GM19023 (cell line): ENCODE results near the gene ACTL7A.
"Not testable (repeated sequence)": the region's sequence is repeated elsewhere in the genome, so short reads cannot be mapped to it uniquely, and the experiment has no call there.

Source experiments
- ATAC-seq: cut with Tn5 transposase; IDR thresholded peaks from one replicate; pipeline ENCODE4 v1.9.1; 2021; ENCODE audit warnings: mild to moderate bottlenecking, moderate library complexity; ENCODE audit not compliant: unreplicated experiment

ACTL7A gene

DNA sequence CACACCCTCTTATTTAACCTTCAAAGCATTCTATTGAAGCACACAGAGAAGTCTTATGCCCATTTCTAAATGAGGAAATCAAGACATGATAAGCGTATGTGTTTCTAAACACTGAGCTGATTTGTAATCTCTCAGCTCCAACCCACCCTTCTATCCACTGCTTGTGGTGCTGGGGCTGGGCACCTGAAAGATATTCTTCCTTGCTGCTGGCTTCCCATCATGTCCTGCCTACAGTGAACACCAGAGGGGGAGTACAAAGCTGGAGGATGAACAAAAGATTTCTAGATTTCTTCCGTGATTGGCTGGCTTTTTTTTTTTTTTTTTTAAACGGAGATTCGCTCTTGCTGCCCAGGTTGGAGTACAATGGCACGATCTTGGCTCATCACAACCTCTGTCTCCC, 14.4 kb downstream of the ACTL7A start:
- no peak for ATAC-seq

DNA sequence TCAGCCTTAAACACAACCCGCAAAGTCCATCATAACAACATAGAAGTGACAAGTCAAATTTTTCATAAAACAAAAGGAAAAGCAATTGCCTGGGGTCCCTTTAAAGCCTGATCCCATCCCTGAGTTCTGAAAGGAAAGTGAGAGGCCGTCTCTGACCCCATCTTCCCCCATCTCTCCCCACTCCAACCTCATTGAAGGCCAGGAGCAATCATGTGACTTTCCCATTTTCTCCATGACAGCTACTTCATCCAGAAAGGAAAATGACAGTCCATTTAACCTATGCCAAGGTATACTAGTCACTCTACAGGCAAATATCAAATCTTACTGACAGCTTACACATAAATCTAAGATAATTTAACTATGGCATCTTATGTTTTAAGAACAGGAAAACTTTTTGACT, 15.5 kb downstream of the ACTL7A start:
- ATAC-seq: no peak

DNA sequence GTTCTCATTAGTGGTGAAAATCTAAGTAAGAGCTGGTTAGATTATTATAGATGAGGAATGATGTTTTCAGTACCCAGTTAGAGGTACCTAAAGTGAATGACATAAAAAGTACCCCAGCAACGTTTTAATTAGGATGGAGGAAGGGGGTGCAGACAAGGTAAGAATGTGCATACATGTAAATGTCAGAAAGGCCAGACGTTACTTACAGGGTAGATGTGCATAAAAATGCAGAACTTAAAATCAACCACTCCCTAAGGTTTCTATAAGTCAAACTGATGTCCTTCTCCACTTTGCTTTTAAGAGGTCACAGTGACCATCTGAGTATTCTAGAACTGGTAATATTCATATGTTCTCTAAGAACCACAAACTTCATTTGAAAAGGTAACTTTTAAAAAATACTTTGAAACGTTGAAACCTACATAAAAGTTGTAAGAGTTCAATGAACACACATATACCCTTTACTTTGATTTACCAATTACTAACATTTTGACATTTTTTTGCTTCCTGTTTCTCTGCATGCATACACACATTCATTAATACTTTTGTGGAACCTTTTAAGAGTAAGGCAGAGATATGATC, 18.8 kb downstream of the ACTL7A start:
- ATAC-seq: no peak

- no peak for ATAC-seq
These were observed 20.2 kb downstream of the ACTL7A start for GRCh38 chr9:108882052-108882888.

- no peak for ATAC-seq
These were observed 21.0 kb downstream of the ACTL7A start for GRCh38 chr9:108883085-108883484.

- ATAC-seq: no peak
These were observed 22.6 kb downstream of the ACTL7A start for GRCh38 chr9:108884701-108885100.

- ATAC-seq: peak; percentile 100
These were observed 23.7 kb downstream of the ACTL7A start for GRCh38 chr9:108885643-108886348.

DNA sequence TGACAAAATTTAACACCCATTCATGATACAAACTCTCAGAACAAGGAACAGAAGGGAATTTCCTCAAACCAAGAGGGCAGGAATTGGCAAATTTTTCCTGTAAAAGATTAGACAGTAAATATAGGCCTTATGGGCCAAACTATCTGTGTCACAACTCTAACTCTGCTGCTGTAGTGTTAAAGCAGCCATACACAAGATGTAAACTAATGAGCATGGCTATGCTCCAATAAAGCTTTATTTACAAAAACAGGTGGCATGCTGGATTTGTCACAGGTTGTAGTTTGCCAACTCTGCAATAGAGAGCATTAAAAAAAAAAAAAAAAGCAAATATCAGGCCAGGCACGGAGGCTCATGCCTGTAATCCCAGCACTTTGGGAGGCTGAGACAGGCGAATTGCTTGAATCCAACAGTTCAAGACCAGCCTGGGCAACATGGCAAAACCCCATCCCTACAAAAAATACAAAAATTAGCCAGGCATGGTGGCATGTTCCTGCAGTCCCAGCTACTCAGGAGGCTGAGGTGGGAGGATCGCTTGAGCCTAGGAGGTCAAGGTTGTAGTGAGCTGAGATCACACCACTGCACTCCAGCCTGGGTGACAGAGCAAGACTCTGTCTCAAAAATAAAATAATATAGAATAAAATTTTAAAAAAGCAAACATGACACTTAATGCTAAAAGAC, 24.7 kb downstream of the ACTL7A start:
- not testable (repeated sequence) for ATAC-seq

DNA sequence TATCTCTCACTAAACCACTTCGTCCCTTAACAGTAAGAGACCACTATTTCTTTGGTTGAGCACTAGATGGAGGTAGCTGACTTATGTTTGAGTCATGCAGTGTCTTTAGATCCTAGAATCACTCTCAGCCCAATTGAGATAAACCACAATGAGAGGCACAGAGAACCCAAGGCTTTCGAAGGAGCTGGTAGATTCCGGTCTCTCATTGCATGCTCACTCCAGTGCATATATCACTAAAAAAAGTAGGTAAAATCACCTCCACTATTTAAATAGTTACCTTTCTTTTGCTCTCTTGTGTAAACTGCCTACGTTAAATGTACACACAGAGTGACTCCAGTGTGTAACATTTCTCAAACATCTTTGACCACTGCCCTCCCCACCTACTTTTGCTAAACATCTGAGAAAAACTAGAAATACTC, 27.6 kb downstream of the ACTL7A start:
- ATAC-seq: no peak

DNA sequence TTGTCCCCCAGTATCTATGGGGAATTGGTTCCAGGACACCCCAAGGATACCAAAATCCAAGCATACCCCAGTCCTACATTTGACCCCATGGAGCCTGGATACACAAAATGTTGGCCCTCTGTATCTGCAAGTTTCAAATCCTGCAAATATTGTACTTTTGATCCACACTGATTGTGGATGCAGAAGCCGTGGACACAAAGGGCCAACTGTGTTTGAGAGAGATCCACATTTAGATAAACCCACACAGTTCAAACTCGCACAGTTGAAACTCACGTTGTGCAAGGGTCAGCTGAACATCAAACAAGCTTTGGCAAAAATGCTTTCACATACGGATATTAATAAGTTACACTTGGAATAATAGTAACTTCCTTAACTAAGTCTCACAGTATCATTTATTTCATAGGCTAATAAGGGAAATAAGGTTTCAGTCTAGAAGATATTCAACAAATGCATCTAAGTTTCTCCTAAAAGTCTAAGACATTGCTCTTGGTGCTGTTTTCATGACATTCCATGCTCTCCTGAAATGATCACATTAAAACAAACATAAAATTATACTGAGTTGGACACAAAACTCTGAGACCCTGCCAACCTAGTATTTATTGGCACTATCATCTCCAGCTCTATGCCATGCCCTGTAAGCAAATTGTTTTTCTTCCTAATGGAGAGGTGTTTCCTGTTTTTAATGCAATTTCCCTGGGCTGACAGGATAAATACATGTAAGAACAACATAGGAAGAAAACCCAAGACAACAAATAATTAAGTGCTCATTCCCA, 32.3 kb downstream of the ACTL7A start:
- ATAC-seq: no peak

DNA sequence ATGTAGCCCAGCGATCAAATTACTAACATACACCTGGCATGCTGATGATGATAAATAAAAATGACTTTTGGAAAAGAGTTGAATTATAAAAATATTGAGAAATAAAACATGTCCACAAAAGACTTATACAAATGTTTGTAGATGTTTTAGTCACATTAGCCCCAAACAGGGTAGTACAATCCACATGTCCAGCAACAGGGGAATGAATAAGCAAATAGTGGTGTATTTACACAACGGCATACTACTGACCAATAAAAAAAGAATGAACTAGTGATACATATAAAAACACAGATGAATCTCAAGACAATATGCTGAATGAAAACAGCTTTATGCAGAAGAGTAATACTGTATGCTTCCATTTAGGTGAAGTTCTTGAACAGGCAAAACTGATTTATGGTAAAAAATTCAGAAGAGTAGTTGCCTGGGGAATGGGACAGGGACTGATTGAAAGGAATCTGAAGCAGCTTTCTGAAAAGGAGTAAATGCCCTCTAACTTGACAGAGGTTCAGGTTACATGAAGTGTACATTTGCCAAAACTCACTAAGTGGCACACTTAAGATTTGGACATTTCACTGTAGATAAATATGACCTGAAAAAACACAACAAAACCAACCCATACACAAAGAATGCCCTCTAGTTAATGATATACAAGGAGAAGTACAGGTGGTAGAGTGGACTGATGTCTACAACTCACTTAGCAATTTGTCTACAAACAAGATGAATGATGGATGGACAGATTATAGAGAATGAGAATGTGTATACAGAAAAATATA, 35.4 kb downstream of the ACTL7A start:
- no peak for ATAC-seq

GRCh38 chr9:108899023-108899695, 37.1 kb downstream of the ACTL7A start:
- ATAC-seq: not testable (repeated sequence)

- ATAC-seq: no peak
These were observed 38.1 kb downstream of the ACTL7A start for GRCh38 chr9:108900176-108900575.

GRCh38 chr9:108903420-108904103, 41.5 kb downstream of the ACTL7A start:
- no peak for ATAC-seq

DNA sequence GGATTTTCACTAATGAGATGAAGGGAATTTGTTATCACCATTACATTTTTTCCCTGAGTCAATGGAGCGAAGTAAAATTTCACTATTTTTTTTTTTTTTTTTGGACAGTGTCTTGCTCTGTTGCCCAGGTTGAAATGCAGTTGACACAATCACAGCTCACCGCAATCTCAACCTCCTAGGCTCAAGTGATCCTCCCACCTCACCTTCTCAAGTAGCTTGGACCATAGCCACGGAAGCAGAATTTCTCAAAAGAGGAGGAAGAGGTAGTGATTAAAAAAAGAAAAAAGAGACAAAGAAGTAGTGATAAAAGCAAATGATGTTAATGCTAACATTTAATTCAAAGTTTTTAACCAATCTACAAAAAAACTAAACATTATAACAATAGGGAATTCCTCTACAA, 42.1 kb downstream of the ACTL7A start:
- ATAC-seq: no peak

GRCh38 chr9:108905494-108905893, 43.4 kb downstream of the ACTL7A start:
- ATAC-seq: no peak

DNA sequence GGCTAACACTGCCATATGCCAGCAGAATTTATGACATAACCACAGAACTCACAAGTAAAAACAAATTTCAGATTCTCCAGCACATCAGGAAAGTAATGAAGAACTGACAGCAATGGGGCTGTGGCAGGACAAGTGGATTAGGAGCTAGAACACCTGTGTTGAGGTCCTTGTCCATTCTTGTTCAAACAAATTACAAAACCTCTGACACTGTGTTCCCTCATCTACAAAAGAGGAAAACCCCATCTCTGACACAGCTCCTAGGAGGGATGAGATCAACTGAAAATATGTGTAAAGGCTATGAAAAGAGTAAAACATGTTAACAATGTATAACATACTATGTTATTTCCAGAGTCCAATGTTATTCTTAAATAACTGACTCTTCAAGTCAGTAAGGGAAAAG, 48.3 kb downstream of the ACTL7A start:
- no peak for ATAC-seq

DNA sequence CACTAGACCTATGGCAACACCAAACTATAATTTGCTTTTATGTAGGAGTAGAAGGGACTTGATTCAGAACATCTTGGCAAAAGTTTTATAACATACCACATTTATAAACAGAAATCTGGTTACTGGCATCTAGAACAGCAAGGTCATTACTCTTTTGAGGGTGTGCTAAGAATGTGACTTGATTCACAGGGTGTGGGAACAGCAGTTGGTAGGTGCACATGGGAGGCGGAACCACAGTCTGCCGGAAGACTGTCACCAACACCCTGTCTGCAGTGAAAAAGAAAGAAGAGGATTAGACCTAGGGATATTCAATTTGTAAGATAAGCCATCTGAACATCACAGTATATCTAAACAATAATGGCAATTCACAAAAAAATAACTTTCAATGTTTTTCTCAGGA, 48.8 kb downstream of the ACTL7A start:
- ATAC-seq: no peak

DNA sequence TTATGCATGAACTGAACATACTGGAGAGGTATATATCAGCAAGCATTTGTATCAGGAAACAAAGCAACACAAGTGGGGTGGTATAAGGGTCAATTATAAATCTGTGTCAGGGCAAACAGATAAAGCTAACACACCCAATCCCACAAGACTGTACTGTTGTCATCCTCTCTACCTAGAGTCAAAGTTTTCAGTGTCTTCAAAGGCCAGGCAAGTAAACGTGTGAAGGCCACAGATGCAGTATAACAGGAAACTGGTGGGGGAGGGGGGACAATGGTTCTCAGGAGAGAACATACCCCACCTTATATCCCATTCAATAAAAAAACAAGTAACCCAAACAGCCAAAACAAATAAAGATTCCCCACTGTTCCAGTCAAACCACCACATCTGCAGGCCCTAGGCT, 49.8 kb downstream of the ACTL7A start:
- ATAC-seq: no peak
